Activated CD4-positive, alpha-beta memory T cell treated with anti-CD3 and anti-CD28 coated beads, Interleukin-2, amount 10 ng/mL, durations not matched to agents 7 days and 5 days (primary cell): ENCODE measurements around the gene MAN1A1. TPM values are rescaled to one million over a fixed set of nuclear protein-coding genes. Genes with fewer than 3 reads are reported as not detected.

Experiments
- CTCF ChIA-PET: fragments of 350-600 bp; sonication (Branson Sonifier 250); formaldehyde crosslinking; loops from one replicate; lab custom pipeline; 2021; ENCODE audit warnings: antibody characterized with exemption, inconsistent platforms; lab: Charles Lee
- POLR2A ChIA-PET: fragments of 350-600 bp; sonication (Branson Sonifier 250); formaldehyde crosslinking; loops from one replicate; lab custom pipeline; 2021; ENCODE audit warnings: antibody characterized with exemption; lab: Charles Lee
- DNase-seq: peaks from one replicate; pipeline ENCODE4 v3.0.0-alpha.2; 2020
- H3K27ac Mint-ChIP-seq: one replicate; pipeline ENCODE4 v1.8.0; 2021; ENCODE audit warnings: mild to moderate bottlenecking, mixed read lengths
- H3K27me3 Mint-ChIP-seq: one replicate; pipeline ENCODE4 v1.8.0; 2021; ENCODE audit warnings: mixed read lengths
- H3K36me3 Mint-ChIP-seq: one replicate; pipeline ENCODE4 v1.8.0; 2021; ENCODE audit warnings: low read depth, mixed read lengths
- H3K4me1 Mint-ChIP-seq: one replicate; pipeline ENCODE4 v1.8.0; 2021; ENCODE audit warnings: mixed read lengths
- H3K4me3 Mint-ChIP-seq: one replicate; pipeline ENCODE4 v1.8.0; 2021; ENCODE audit warnings: mild to moderate bottlenecking, mixed read lengths
- H3K9me3 Mint-ChIP-seq: one replicate; pipeline ENCODE4 v1.8.0; 2021; ENCODE audit warnings: mixed read lengths
- total RNA-seq, 2 experiments: library from RNA; stranded (reverse); gene quantifications; one replicate each; pipeline ENCODE4 v1.2.3, GENCODE V29; 2021

The MAN1A1 gene
- total RNA-seq, 2 experiments from 2014 or later, result 21.6 to 22.0 TPM

- Mint-ChIP-seq H3K27me3 (no peaks in the 10 kb centered on the region), H3K4me1 (peaks cover 3% of the 10 kb centered on the region), H3K36me3 (peaks cover 38% of the 10 kb centered on the region), H3K27ac (no peak overlapping the region), H3K4me3 (no peak overlapping the region), H3K9me3 (no peaks in the 10 kb centered on the region)
- CTCF ChIA-PET, result interaction anchor here (1.3 kb wide), 1 partner anchor 146 kb away, joined by 3 read pairs; no protein-coding TSS in a partner anchor
- DNase-seq, result no peak
- POLR2A ChIA-PET, result no interaction called here
These were observed 163.1 kb downstream of the MAN1A1 start for GRCh38 chr6:119186490-119186889.

DNA sequence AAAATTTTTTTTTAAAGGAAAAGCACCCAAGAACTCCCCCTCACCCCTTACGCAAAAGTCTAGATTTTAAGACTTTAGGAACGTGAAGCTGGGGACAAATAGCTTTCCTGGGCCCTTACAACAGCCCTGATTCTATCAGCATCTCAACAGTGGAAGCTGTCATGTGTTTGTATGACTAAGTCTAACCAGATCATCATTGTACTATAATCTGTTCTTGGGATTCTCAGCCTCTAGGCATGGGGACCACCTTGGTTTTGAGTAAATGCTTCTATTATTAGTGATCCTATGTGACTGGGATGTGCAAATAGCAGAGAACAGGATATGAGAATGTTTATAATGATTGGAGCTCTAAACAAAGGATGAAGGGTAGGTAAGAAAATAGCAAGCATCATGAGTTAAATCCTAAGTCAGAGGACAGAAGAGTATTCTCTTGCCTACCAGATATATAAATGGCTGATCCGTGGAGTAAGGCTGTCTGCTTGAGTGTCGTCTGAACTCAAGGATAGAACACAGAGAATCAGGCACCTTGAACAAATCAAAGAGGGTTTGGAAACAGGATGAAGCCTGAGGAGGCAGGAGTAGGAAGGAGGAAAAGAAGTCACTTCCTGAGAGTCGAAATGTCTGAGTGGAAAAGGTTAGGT lies 165.4 kb downstream of the MAN1A1 start:
- Mint-ChIP-seq H3K36me3 (peaks cover 51% of the 10 kb centered on the region), H3K27ac (no peak overlapping the region), H3K4me1 (peaks cover 14% of the 10 kb centered on the region), H3K9me3 (no peaks in the 10 kb centered on the region), H3K27me3 (no peaks in the 10 kb centered on the region), H3K4me3 (no peak overlapping the region)
- POLR2A ChIA-PET, result interaction anchor here (0.6 kb wide), 1 partner anchor 154 kb away, joined by 3 read pairs; no protein-coding TSS in a partner anchor
- CTCF ChIA-PET, result no interaction called here
- DNase-seq, result no peak

DNA sequence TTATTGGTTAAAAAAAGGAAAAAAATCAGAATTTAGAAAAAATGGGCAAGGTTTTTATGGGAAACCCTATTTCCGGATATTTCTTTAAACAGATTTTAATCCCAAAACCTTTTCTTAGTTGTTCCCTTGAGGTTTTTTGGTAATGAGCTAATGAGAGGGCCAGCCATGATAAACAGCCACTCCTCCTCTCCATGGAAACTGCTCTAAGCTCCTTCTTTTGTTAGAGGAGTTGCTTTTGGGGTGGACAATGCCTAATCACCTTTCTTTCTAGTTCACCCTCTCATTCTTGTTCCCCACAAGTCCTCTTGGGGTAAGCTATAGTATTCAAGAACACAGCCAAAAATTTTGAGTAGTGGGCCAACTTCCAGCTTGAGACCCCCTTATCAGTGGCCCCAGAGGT lies 166.1 kb downstream of the MAN1A1 start:
- Mint-ChIP-seq H3K27me3 (no peaks in the 10 kb centered on the region), H3K36me3 (peaks cover 49% of the 10 kb centered on the region), H3K27ac (no peak overlapping the region), H3K9me3 (no peaks in the 10 kb centered on the region), H3K4me1 (peaks cover 14% of the 10 kb centered on the region), H3K4me3 (no peak overlapping the region)
- POLR2A ChIA-PET, result no interaction called here
- CTCF ChIA-PET, result interaction anchor here (0.7 kb wide), 1 partner anchor 128 kb away, joined by 3 read pairs; no protein-coding TSS in a partner anchor
- DNase-seq, result no peak

- no peaks in the 10 kb centered on the region for H3K27me3 Mint-ChIP-seq
- H3K4me3 Mint-ChIP-seq, result no peak overlapping the region
- no peak overlapping the region for H3K27ac Mint-ChIP-seq
- peaks cover 14% of the 10 kb centered on the region for H3K4me1 Mint-ChIP-seq
- ChIA-PET POLR2A (no interaction called here), CTCF (no interaction called here)
- no peaks in the 10 kb centered on the region for H3K9me3 Mint-ChIP-seq
- H3K36me3 Mint-ChIP-seq, result peaks cover 43% of the 10 kb centered on the region
- no peak for DNase-seq
These were observed 166.7 kb downstream of the MAN1A1 start for GRCh38 chr6:119182875-119183274.

DNA sequence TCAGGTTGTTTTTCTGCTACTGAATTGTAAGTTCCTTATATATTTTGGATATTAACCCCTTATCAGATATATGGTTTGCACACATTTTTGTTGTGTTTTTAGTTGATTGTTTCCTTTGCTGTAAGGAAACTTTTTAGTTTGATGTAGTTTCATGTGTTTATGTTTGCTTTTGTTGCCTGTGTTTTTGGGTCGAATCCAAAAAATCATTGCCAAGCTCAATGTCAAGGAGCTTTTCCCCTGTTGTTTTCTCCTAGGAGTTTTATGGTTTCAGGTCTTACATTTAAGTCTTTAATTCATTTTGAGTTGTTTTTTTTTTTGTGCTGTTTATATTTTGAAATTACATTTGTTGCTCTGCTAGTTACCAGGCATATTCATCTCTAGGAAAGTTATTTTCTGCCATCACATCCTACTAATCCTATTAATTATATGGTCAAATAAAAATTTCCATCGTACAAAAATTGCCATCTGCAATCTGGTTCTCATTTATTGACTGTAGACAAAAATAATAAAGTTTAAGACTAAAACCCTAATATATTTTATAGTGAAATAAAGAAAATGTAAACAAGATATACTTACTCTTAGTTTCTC lies 167.3 kb downstream of the MAN1A1 start:
- POLR2A ChIA-PET, result no interaction called here

GRCh38 chr6:119181046-119181445 lies 168.5 kb downstream of the MAN1A1 start:
- Mint-ChIP-seq H3K27me3 (no peaks in the 10 kb centered on the region), H3K4me3 (no peak overlapping the region), H3K27ac (no peak overlapping the region), H3K36me3 (peaks cover 39% of the 10 kb centered on the region), H3K9me3 (no peaks in the 10 kb centered on the region), H3K4me1 (peaks cover 14% of the 10 kb centered on the region)
- POLR2A ChIA-PET, result no interaction called here
- CTCF ChIA-PET, result interaction anchor here (0.6 kb wide), 1 partner anchor 1311 kb away, joined by 4 read pairs; no protein-coding TSS in a partner anchor
- DNase-seq, result no peak

More for the DNA sequence above, 167.3 kb downstream of the MAN1A1 start:
- no peaks in the 10 kb centered on the region for H3K27me3 Mint-ChIP-seq
- peaks cover 14% of the 10 kb centered on the region for H3K4me1 Mint-ChIP-seq
- H3K36me3 Mint-ChIP-seq, result peaks cover 40% of the 10 kb centered on the region
- no peak overlapping the region for H3K4me3 Mint-ChIP-seq
- CTCF ChIA-PET, result no interaction called here
- H3K27ac Mint-ChIP-seq, result no peak overlapping the region
- DNase-seq, result no peak
- H3K9me3 Mint-ChIP-seq, result no peaks in the 10 kb centered on the region

GRCh38 chr6:119179842-119180241 lies 169.7 kb downstream of the MAN1A1 start:
- Mint-ChIP-seq H3K27ac (no peak overlapping the region), H3K36me3 (peaks cover 35% of the 10 kb centered on the region), H3K9me3 (no peaks in the 10 kb centered on the region), H3K4me3 (no peak overlapping the region), H3K4me1 (peaks cover 14% of the 10 kb centered on the region), H3K27me3 (no peaks in the 10 kb centered on the region)
- ChIA-PET CTCF (no interaction called here), POLR2A (no interaction called here)
- DNase-seq, result no peak

- Mint-ChIP-seq H3K36me3 (peaks cover 30% of the 10 kb centered on the region), H3K4me3 (no peak overlapping the region), H3K27me3 (no peaks in the 10 kb centered on the region), H3K27ac (no peak overlapping the region), H3K9me3 (no peaks in the 10 kb centered on the region), H3K4me1 (peaks cover 12% of the 10 kb centered on the region)
- no peak for DNase-seq
- CTCF ChIA-PET, result no interaction called here
- POLR2A ChIA-PET, result no interaction called here
These were observed 170.5 kb downstream of the MAN1A1 start for GRCh38 chr6:119179062-119179461.

GRCh38 chr6:119176445-119176844 lies 173.1 kb downstream of the MAN1A1 start:
- ChIA-PET CTCF (interaction anchor here (1.3 kb wide), 1 partner anchor 47 kb away, joined by 3 read pairs; no protein-coding TSS in a partner anchor), POLR2A (no interaction called here)
- DNase-seq, result no peak
- Mint-ChIP-seq H3K4me3 (no peak overlapping the region), H3K4me1 (peaks cover 12% of the 10 kb centered on the region), H3K27ac (no peak overlapping the region), H3K27me3 (no peaks in the 10 kb centered on the region), H3K36me3 (peaks cover 16% of the 10 kb centered on the region), H3K9me3 (no peaks in the 10 kb centered on the region)

DNA sequence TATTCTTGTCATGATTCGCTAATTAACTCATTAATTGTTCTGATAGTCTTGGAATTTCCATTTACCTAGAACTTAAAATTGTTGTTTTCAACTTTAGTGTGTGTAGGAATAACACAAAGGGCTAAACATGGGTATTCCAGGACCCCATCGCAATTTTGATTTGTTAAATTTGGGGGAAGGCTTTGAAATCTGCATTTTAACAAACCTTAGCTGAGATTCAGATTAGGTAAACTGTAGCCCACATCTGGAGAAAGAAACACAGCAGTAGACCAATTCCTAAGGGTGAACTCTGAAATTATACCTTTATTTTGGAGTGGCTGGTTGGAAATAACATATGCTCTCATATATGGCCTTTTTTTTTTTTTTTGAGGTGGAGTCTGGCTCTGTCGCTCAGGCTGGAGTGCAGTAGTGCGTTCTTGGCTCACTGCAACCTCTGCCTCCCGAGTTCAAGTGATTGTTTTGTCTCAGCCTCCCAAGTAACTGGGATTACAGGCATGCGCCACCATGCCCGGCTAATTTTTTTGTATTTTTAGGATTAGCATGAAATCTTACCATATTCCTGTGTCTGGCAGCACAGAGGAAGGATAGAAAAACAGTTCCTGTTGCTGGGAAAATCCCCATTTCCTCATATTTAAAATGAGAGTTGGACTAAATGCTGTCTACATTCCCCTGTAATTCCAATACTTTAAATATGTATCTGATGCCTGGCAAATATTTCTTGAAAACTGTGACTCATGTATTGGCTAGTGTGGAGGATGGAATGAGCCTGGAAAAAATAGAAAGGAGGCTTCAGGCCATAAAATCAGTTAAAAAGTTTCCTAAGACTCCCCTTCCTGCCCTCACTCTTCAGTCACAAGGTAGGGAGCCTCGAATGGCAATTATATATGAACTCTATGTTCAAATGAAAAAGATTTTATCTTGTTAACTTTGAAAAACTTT lies 174.4 kb downstream of the MAN1A1 start:
- Mint-ChIP-seq H3K4me3 (no peak overlapping the region), H3K4me1 (peaks cover 9% of the 10 kb centered on the region), H3K27me3 (no peaks in the 10 kb centered on the region), H3K36me3 (peaks cover 8% of the 10 kb centered on the region), H3K27ac (no peak overlapping the region), H3K9me3 (no peaks in the 10 kb centered on the region)
- CTCF ChIA-PET, result no interaction called here
- no peak for DNase-seq
- POLR2A ChIA-PET, result no interaction called here

DNA sequence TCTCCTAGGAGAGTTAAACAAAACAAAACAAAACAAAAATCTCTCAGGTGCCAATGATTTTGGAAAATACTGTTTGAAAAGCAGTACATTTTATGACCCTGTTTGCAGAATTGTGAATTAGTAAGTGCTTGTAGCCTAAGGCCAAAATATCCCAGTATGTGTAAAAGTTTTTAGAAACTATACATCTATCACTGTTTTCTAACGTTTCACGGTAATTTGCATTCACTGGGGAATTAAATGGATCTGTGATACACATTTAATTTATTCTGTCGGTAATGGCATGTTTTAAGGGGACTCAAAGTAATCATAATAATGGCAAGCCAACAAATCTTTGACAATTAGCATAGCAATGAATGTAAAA lies 175.5 kb downstream of the MAN1A1 start:
- CTCF ChIA-PET, result no interaction called here
- Mint-ChIP-seq H3K4me1 (no peaks in the 10 kb centered on the region), H3K36me3 (no peaks in the 10 kb centered on the region), H3K9me3 (no peaks in the 10 kb centered on the region), H3K27ac (no peak overlapping the region), H3K4me3 (no peak overlapping the region), H3K27me3 (no peaks in the 10 kb centered on the region)
- POLR2A ChIA-PET, result no interaction called here
- DNase-seq, result no peak

- ChIA-PET CTCF (interaction anchor here (1.0 kb wide), 2 partner anchors 18 to 44 kb away, joined by 3 read pairs; no protein-coding TSS in a partner anchor), POLR2A (no interaction called here)
- no peak for DNase-seq
- H3K27me3 Mint-ChIP-seq, result no peaks in the 10 kb centered on the region
- no peaks in the 10 kb centered on the region for H3K4me1 Mint-ChIP-seq
- no peak overlapping the region for H3K4me3 Mint-ChIP-seq
- no peaks in the 10 kb centered on the region for H3K36me3 Mint-ChIP-seq
- no peak overlapping the region for H3K27ac Mint-ChIP-seq
- H3K9me3 Mint-ChIP-seq, result no peaks in the 10 kb centered on the region
These were observed 176.1 kb downstream of the MAN1A1 start for GRCh38 chr6:119173249-119174084.
